RWPE1 (cell line): ENCODE results near the gene TRAPPC2B.

Experiments used
- CTCF ChIA-PET: fragments of 350-600 bp; sonication (Branson Sonifier 250); formaldehyde crosslinking; extraction: SDS; loops from one replicate; lab custom pipeline; 2021; lab: Yijun Ruan, JAX
- POLR2A ChIA-PET: fragments of 400-600 bp; formaldehyde crosslinking; extraction: SDS; loops from one replicate; lab custom pipeline; 2020; ENCODE audit warnings: antibody characterized with exemption; ENCODE audit not compliant: low non-redundant PET; lab: Yijun Ruan, JAX
- DNase-seq: peaks from one replicate; pipeline ENCODE4 v3.0.0; 2012; ENCODE audit warnings: low spot score
- H3K27ac ChIP-seq: fragments of 450-650 bp; 2 replicates; pipeline ENCODE4 v1.5.1; 2017
- CTCF ChIP-seq: fragments of 450-650 bp; conservative IDR thresholded peaks from 2 replicates; pipeline ENCODE4 v1.5.1; 2017; ENCODE audit warnings: low read depth, mild to moderate bottlenecking

TRAPPC2B gene

GRCh38 chr19:57362997-57363687 is at the start of gene TRAPPC2B, which contains the start of gene ZNF547:
Gene TRAPPC2B, plus strand, starts transcription at chr19:57363551. Its CDS starts 1,283 bp downstream, at chr19:57364834.
Gene ZNF547, plus strand, starts transcription at chr19:57363551. Its CDS starts 5,005 bp downstream, at chr19:57368556.
- POLR2A ChIA-PET: no interaction called here
- H3K27ac ChIP-seq: peak within 1 kb of the TSS; percentile 87

DNA sequence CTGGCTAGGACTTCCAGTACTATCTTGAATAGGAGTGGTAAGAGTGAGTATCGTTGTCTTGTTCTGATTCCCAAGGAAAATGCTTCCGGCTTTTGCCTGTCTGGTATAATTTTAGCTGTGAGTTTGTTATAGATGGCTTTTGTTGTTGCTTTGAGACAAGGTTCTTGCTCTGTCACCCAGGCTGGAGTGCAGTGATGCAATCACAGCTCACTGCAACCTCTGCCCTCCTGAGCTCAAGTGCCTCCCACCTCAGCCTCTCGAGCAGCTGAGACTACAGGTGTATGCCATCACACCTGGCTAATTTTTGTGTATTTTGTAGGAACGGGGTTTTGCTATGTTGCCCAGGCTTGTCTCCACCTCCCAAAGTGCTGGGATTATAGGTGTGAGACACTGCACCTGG is 49.2 kb upstream of the TRAPPC2B start:
- no peak for TF ChIP-seq CTCF
- ChIA-PET POLR2A (no interaction called here), CTCF (no interaction called here)
- DNase-seq: no peak
- no peak overlapping the region for H3K27ac ChIP-seq

More at GRCh38 chr19:57362997-57363687, at the start of gene TRAPPC2B, which contains the start of gene ZNF547:
- no peak for TF ChIP-seq CTCF
- CTCF ChIA-PET: interaction anchor here (0.6 kb wide), 1 partner anchor 12 kb away, joined by 4 read pairs; the partner anchor contains the start of gene ZNF304
- DNase-seq: peak; percentile 92

- DNase-seq: no peak
- ChIA-PET CTCF (interaction anchor here (0.6 kb wide), 1 partner anchor 39 kb away, joined by 3 read pairs; no protein-coding TSS in a partner anchor), POLR2A (no interaction called here)
- no peak for TF ChIP-seq CTCF
- no peak overlapping the region for H3K27ac ChIP-seq
These were observed 45.8 kb upstream of the TRAPPC2B start for GRCh38 chr19:57317503-57317902.

DNA sequence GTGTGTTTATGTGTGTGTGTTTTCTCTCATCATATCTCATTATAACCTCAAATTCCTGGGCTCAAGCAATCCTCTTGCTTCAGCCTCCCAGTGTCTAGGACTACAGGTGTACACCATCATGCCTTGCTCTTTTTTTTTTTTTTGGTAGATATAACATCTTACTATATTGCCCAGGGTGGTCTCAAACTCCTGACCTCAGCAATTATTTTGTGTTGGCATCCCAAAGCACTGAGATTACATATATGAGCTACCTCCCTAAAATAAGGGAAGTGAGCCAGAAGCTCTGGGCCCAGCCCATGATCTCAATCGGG is 43.5 kb upstream of the TRAPPC2B start:
- TF ChIP-seq CTCF: no peak
- CTCF ChIA-PET: no interaction called here
- peak overlapping the region; percentile 74 for H3K27ac ChIP-seq
- no peak for DNase-seq
- POLR2A ChIA-PET: interaction anchor here (0.6 kb wide), 3 partner anchors 18 to 685 kb away, joined by 3 read pairs; no protein-coding TSS in a partner anchor

GRCh38 chr19:57320180-57321084 is 42.9 kb upstream of the TRAPPC2B start, which contains the start of gene ZNF543:
Gene ZNF543, plus strand, starts transcription at chr19:57320472. Its CDS starts 382 bp downstream, at chr19:57320854.
- TF ChIP-seq CTCF: no peak
- peak; percentile 98 for DNase-seq
- ChIA-PET CTCF (no interaction called here), POLR2A (interaction anchor here (0.6 kb wide), 3 partner anchors 18 to 684 kb away, joined by 3 read pairs; no protein-coding TSS in a partner anchor)
- peak within 1 kb of the TSS; percentile 74 for H3K27ac ChIP-seq

GRCh38 chr19:57321116-57321515 is 42.2 kb upstream of the TRAPPC2B start:
- ChIA-PET POLR2A (no interaction called here), CTCF (no interaction called here)
- peak overlapping the region; percentile 74 for H3K27ac ChIP-seq
- DNase-seq: no peak
- TF ChIP-seq CTCF: no peak
